Caco-2 (cell line): ENCODE results near the gene CEP41. TPM values are rescaled to one million over a fixed set of nuclear protein-coding genes. Genes with fewer than 3 reads are reported as not detected.
A peak's percentile ranks its signal among the peaks of the same experiment; 100 is the strongest.

ENCODE experiments used
- BruUV-seq: library from RNA; stranded (reverse); fragments of 400-500 nt; replicated peaks from 2 replicates; lab custom pipeline; 2021; lab: Mats Ljungman, UMichigan
- CTCF ChIA-PET: fragments of 300-600 bp; sonication (Branson Sonifier 250); formaldehyde crosslinking; loops from one replicate; lab custom pipeline; 2022; ENCODE audit warnings: antibody characterized with exemption; lab: Charles Lee
- POLR2A ChIA-PET: fragments of 300-600 bp; sonication (Branson Sonifier 250); formaldehyde crosslinking; loops from one replicate; lab custom pipeline; 2022; ENCODE audit warnings: antibody characterized with exemption; lab: Charles Lee
- DNase-seq, 2 experiments: peaks; one replicate each; pipeline versions ENCODE4 v3.0.0 to v3.0.0-alpha.2; 2020 to 2022
- H3K27me3 ChIP-seq: replicated peaks from 2 replicates; pipeline ENCODE4 v1.6.0; 2011; ENCODE audit warnings: low read length; ENCODE audit not compliant: control insufficient read depth, insufficient read depth
- H3K36me3 ChIP-seq: 2 replicates; pipeline ENCODE4 v1.5.1; 2011; ENCODE audit warnings: low read length; ENCODE audit not compliant: control insufficient read depth, insufficient read depth
- H3K4me1 ChIP-seq: fragments of 250-450 bp; sonication (Bioruptor Pico); 2 replicates; pipeline ENCODE4 v1.5.1; 2020; ENCODE audit warnings: mild to moderate bottlenecking
- H3K4me3 ChIP-seq: 2 replicates; pipeline ENCODE4 v1.5.1; 2011; ENCODE audit warnings: low read depth, mild to moderate bottlenecking, control low read depth, low read length
- H3K9me3 ChIP-seq: fragments of 250-450 bp; sonication (Bioruptor Pico); 2 replicates; pipeline ENCODE4 v1.5.1; 2020; ENCODE audit warnings: mild to moderate bottlenecking, moderate library complexity
- H3K27ac Mint-ChIP-seq: one replicate; pipeline ENCODE4 v1.8.0; 2022; ENCODE audit warnings: mixed read lengths; ENCODE audit not compliant: unreplicated experiment
- H3K27me3 Mint-ChIP-seq: one replicate; pipeline ENCODE4 v1.8.0; 2022; ENCODE audit warnings: mixed read lengths; ENCODE audit not compliant: insufficient read depth, unreplicated experiment
- H3K36me3 Mint-ChIP-seq: one replicate; pipeline ENCODE4 v1.8.0; 2022; ENCODE audit warnings: mild to moderate bottlenecking, mixed read lengths; ENCODE audit not compliant: insufficient read depth, unreplicated experiment
- H3K4me1 Mint-ChIP-seq: one replicate; pipeline ENCODE4 v1.8.0; 2022; ENCODE audit warnings: low read depth, mixed read lengths; ENCODE audit not compliant: unreplicated experiment
- H3K4me3 Mint-ChIP-seq: one replicate; pipeline ENCODE4 v1.8.0; 2022; ENCODE audit warnings: mild to moderate bottlenecking, moderate library complexity, mixed read lengths; ENCODE audit not compliant: unreplicated experiment
- H3K9me3 Mint-ChIP-seq: one replicate; pipeline ENCODE4 v1.8.0; 2022; ENCODE audit warnings: mixed read lengths; ENCODE audit not compliant: unreplicated experiment
- intact Hi-C: fragments of 100-400 bp; cut with micrococcal nuclease; formaldehyde crosslinking; loops from one replicate; pipeline ENCODE4 v1.10.0; 2022; ENCODE audit not compliant: unreplicated experiment
- total RNA-seq: library from RNA; stranded (reverse); gene quantifications from 2 replicates; pipeline ENCODE4 v1.2.3, GENCODE V29; 2022
- TF ChIP-seq, protein P1 (sequence below), 2 experiments: fragments of 200-600 bp in 1 of 2; IDR thresholded peaks; 1 replicate in 1 of 2; 2 replicates in 1 of 2; pipeline versions ENCODE4 v1.5.1 to v1.8.0; 2011 to 2022; ENCODE audit warnings: antibody characterized with exemption in 1 of 2, control low read depth in 1 of 2, inconsistent platforms in 1 of 2, low read depth in 1 of 2, low read length in 1 of 2, mild to moderate bottlenecking in 1 of 2, moderate library complexity in 1 of 2; ENCODE audit not compliant: insufficient read depth in 1 of 2, severe bottlenecking in 1 of 2, unreplicated experiment in 1 of 2

Gene CEP41
- total RNA-seq, 1 experiment from 2014 or later: 14.9 TPM

GRCh38 chr7:130486954-130487436 is 46.2 kb upstream of the CEP41 start:
- no peak for DNase-seq
- ChIA-PET POLR2A (interaction anchor here (0.5 to 1.2 kb wide), 3 partner anchors 46 to 282 kb away, joined by 3 to 6 read pairs (median 3); partner anchors contain the start of genes CEP41 and TMEM209), CTCF (interaction anchor here (0.7 to 1.5 kb wide), 3 partner anchors 123 to 281 kb away, joined by 3 to 4 read pairs (median 3); no protein-coding TSS in a partner anchor)
- H3K4me3 Mint-ChIP-seq: peak overlapping the region; percentile 97
- Histone ChIP-seq H3K9me3 (no peaks in the 10 kb centered on the region), H3K27me3 (no peaks in the 10 kb centered on the region), H3K4me1 (peaks cover 40% of the 10 kb centered on the region), H3K36me3 (no peaks in the 10 kb centered on the region; the same call in 1 of the 2 replicates), H3K4me3 (peak overlapping the region; percentile 98)
- H3K27me3 Mint-ChIP-seq: no peaks in the 10 kb centered on the region
- no peaks in the 10 kb centered on the region for H3K9me3 Mint-ChIP-seq
- H3K27ac Mint-ChIP-seq: peak overlapping the region; percentile 96
- intact Hi-C loops: loop anchor here (1.0 to 10.0 kb wide), 5 partner anchors 46 to 415 kb away; partner anchors contain the start of gene CEP41
- peaks cover 43% of the 10 kb centered on the region for H3K4me1 Mint-ChIP-seq
- TF ChIP-seq, protein P1, sequence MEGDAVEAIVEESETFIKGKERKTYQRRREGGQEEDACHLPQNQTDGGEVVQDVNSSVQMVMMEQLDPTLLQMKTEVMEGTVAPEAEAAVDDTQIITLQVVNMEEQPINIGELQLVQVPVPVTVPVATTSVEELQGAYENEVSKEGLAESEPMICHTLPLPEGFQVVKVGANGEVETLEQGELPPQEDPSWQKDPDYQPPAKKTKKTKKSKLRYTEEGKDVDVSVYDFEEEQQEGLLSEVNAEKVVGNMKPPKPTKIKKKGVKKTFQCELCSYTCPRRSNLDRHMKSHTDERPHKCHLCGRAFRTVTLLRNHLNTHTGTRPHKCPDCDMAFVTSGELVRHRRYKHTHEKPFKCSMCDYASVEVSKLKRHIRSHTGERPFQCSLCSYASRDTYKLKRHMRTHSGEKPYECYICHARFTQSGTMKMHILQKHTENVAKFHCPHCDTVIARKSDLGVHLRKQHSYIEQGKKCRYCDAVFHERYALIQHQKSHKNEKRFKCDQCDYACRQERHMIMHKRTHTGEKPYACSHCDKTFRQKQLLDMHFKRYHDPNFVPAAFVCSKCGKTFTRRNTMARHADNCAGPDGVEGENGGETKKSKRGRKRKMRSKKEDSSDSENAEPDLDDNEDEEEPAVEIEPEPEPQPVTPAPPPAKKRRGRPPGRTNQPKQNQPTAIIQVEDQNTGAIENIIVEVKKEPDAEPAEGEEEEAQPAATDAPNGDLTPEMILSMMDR (IDR thresholded peaks at IDR 0.05; ENCODE audit: insufficient read depth in 1 of 2, low read depth in 1 of 2, low read length in 1 of 2, severe bottlenecking in 1 of 2, unreplicated experiment in 1 of 2): no peak
- no TSS peak for BruUV-seq
- H3K36me3 Mint-ChIP-seq: peaks cover 44% of the 10 kb centered on the region

DNA sequence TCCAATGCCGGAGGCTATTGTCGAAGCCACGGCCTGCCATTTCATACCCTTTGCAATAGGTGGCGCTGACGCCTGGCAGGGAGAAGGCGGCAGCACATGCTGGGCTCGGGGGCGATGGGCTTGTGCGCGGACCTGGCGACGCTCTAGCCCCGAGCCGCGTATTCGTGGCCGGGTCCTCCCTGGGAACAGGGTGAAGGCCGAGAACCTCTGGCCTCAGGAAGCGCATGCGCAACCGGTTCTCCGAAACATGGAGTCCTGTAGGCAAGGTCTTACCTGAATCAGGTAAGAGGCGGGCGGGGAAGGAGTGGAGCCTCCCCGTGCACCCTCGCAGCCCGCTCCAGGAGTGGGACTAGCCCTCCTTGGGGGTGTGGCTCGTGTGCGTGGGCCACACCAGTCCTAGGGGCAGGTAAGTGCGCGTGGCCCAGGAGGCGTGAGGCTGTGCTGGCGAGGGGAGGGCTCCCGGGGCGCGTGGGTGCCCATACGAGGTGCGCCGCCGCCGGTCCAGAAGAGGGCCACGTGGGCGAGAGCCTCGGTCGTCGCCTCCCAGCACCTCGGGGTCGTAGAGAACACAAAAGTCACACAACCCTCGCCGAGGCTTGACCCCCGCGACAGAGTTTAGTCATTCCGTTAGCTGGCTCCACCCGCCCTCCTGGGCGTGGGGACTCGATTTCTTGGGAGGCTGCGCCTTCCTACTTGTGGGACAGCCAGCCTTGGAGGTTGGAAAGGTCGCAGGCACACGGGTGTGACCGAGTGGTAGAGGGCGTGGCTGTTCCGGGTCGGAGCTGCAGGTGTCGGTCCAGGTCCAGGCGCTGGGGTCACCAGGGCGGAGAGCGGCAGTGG is 45.5 kb upstream of the CEP41 start:
- POLR2A ChIA-PET: interaction anchor here (0.5 to 1.2 kb wide), 3 partner anchors 45 to 281 kb away, joined by 3 to 6 read pairs (median 3); partner anchors contain the start of genes CEP41 and TMEM209
- Mint-ChIP-seq H3K9me3 (no peaks in the 10 kb centered on the region), H3K27ac (peak overlapping the region; percentile 96), H3K4me3 (peak overlapping the region; percentile 97), H3K27me3 (no peaks in the 10 kb centered on the region), H3K36me3 (peaks cover 40% of the 10 kb centered on the region), H3K4me1 (peaks cover 45% of the 10 kb centered on the region)
- BruUV-seq: no TSS peak
- TF ChIP-seq, protein P1 (IDR thresholded peaks at IDR 0.05; ENCODE audit: insufficient read depth in 1 of 2, low read depth in 1 of 2, low read length in 1 of 2, severe bottlenecking in 1 of 2, unreplicated experiment in 1 of 2): peak; percentile 91 to 92
- Histone ChIP-seq H3K27me3 (no peaks in the 10 kb centered on the region), H3K36me3 (no peaks in the 10 kb centered on the region; the same call in 1 of the 2 replicates), H3K4me3 (peak overlapping the region; percentile 98), H3K4me1 (peaks cover 40% of the 10 kb centered on the region), H3K9me3 (no peaks in the 10 kb centered on the region)
- peak; percentile 96 to 98 for DNase-seq
- CTCF ChIA-PET: interaction anchor here (0.7 to 1.5 kb wide), 2 partner anchors 122 to 235 kb away, joined by 3 read pairs; no protein-coding TSS in a partner anchor
- intact Hi-C loops: loop anchor here (1.0 to 10.0 kb wide), 5 partner anchors 45 to 414 kb away; partner anchors contain the start of gene CEP41

DNA sequence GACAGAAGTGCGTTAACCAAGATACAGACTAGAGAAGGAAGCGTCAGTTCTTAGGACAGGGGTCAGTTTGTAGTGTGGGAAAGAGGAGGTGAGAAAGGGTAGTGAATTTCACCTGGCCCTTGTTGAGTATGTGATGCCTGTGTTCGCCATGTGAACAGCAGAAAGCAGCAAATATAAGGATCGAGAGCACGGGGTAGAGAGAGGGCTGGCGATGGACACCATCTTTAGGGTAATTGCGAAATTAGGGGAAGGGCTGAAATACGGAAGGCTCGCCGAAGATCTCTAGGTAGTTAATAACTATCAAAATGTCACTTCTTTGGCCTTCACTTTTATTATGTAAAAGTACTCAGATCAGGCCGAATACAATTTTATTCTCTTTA is 44.9 kb upstream of the CEP41 start:
- TF ChIP-seq, protein P1 (IDR thresholded peaks at IDR 0.05; ENCODE audit: insufficient read depth in 1 of 2, low read depth in 1 of 2, low read length in 1 of 2, severe bottlenecking in 1 of 2, unreplicated experiment in 1 of 2): no peak
- ChIA-PET CTCF (no interaction called here), POLR2A (interaction anchor here (1.8 kb wide), 1 partner anchor 45 kb away, joined by 5 read pairs; the partner anchor contains the start of gene CEP41)
- Histone ChIP-seq H3K4me3 (peak overlapping the region; percentile 98), H3K4me1 (peaks cover 39% of the 10 kb centered on the region), H3K9me3 (no peaks in the 10 kb centered on the region), H3K36me3 (no peaks in the 10 kb centered on the region), H3K27me3 (no peaks in the 10 kb centered on the region)
- H3K27ac Mint-ChIP-seq: peak overlapping the region; percentile 96
- H3K4me1 Mint-ChIP-seq: peaks cover 45% of the 10 kb centered on the region
- BruUV-seq: TSS peak; percentile 38
- H3K4me3 Mint-ChIP-seq: peak overlapping the region; percentile 97
- intact Hi-C loops: loop anchor here (1.0 to 10.0 kb wide), 6 partner anchors 44 to 413 kb away; partner anchors contain the start of gene CEP41
- H3K36me3 Mint-ChIP-seq: peaks cover 34% of the 10 kb centered on the region
- no peak for DNase-seq
- H3K9me3 Mint-ChIP-seq: no peaks in the 10 kb centered on the region
- no peaks in the 10 kb centered on the region for H3K27me3 Mint-ChIP-seq
